NCI-H2196 (cell line): Measurements from ENCODE around the gene ADAMTSL3.

Source experiments
- DNase-seq: peaks from one replicate; lab custom pipeline; 2025; ENCODE audit not compliant: unreplicated experiment; lab: John Stamatoyannopoulos, UW

The ADAMTSL3 gene

GRCh38 chr15:83871808-83872559 lies 218.1 kb downstream of the ADAMTSL3 start:
- no peak for DNase-seq

DNA sequence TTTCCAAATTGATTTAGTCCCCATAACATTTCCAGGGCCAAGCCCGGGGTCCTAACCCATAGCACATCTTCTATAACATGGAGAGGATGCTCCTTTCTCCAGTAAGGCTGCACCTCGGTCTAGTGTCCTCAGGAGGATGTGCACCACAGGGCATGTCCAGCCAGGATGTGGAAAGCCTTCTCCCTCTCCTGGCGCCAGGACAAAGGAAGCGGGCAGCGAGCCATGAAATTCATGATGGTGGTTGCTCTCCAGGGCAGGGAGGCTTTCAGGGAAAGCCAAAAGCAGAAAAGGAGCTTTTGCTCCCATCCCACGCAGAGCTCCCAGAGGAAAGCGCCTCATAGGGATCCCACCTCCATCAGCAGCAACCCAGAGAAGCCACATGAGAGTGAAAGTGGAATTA lies 220.0 kb downstream of the ADAMTSL3 start:
- DNase-seq, result no peak

GRCh38 chr15:83880529-83880928 lies 226.6 kb downstream of the ADAMTSL3 start:
- DNase-seq, result no peak

GRCh38 chr15:83881156-83881555 lies 227.2 kb downstream of the ADAMTSL3 start:
- DNase-seq, result no peak

GRCh38 chr15:83886321-83886720 lies 232.4 kb downstream of the ADAMTSL3 start:
- no peak for DNase-seq

DNA sequence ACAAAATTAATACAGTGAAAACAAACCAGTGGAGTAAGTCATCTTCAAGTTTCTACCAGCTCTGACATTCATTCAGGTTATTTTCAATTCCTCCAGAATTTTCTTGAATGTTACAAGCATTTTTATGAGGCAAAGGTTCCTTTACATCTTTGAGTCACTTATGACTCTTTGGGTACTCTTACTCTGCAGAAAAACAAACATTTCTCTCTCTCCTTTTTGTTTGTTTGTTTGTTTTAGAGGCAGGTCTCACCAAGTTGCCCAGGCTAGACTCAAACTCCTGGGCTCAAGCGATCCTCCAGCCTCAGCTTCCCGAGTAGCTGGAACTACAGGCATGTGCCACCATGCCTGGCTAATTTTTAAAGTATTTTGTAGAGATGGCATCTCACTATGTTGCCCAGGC lies 233.5 kb downstream of the ADAMTSL3 start:
- DNase-seq, result no peak

- no peak for DNase-seq
Measured at GRCh38 chr15:83887961-83888360, 234.0 kb downstream of the ADAMTSL3 start.

DNA sequence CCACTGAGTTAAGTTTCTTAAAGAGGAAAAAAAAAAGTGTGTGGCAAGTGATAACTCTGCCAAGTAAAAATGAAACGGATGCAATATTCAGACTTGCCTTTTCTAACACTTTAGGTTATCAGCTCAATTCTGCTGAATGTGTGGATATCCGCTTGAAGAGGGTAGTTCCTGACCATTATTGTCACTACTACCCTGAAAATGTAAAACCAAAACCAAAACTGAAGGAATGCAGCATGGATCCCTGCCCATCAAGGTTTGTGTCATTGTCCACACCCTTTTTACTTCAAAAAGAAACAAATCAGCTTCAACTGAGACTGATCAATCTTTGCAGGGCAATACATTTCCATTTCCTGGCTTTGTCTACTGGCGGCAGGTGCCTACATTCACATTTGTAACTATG lies 236.1 kb downstream of the ADAMTSL3 start:
- no peak for DNase-seq

DNA sequence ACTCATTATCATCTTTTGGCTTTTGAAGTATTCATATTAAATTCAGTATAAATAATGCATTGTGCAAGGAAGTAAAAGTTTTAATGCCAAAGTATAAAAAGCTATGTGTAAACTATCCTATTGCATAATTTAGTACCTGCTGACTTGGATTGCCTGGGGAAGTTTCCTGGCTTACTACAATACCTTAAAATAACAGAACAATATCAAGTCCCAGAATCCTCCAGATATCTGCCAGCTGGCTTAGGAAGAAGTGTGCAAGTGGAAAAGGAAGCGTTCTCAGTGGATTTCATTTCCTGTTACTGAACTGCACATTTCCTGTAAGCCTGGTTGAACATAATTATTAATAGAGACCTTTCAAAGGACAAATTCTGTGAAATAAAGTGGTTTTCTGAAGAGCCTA lies 236.7 kb downstream of the ADAMTSL3 start:
- no peak for DNase-seq

GRCh38 chr15:83892498-83892897 lies 238.6 kb downstream of the ADAMTSL3 start:
- no peak for DNase-seq

- DNase-seq, result no peak
Measured at GRCh38 chr15:83893308-83893707, 239.4 kb downstream of the ADAMTSL3 start.

DNA sequence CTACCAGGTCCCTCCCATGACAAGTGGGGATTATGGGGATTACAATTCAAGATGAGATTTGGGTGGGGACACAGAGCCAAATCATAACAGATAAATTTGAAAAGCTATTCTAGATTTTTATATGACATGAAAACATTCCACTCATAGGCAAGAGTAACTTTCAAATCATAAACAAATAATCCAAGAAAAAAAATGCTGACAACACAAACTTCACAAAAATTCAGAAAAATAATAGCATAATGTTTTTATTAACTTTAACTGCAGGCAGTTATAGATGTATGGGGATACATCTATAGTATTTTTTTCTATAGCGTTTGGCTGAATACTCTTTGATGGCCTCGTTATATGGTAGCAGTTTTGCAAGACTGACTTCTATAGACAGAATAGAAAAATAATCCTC lies 243.1 kb downstream of the ADAMTSL3 start:
- no peak for DNase-seq

DNA sequence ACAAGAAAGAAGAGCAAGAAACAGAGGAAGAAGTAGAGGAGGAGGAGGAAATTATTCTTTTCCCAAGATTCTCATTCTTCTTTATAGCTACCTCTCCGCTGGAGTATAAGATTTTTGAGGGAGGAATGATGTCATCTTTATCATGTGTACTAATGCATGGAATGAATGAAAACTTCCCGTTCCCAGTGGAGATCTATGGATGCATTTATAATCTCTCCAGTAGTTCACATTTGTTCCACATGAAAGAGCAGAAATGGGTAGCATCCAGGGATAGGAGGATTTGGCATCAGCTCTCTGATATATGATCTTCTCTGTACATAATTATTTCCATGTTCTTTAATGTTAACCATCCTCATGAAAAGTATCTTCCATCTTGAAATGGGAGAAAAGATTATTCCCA lies 244.4 kb downstream of the ADAMTSL3 start:
- DNase-seq, result no peak

- DNase-seq, result no peak
Measured at GRCh38 chr15:83899670-83900069, 245.7 kb downstream of the ADAMTSL3 start.

DNA sequence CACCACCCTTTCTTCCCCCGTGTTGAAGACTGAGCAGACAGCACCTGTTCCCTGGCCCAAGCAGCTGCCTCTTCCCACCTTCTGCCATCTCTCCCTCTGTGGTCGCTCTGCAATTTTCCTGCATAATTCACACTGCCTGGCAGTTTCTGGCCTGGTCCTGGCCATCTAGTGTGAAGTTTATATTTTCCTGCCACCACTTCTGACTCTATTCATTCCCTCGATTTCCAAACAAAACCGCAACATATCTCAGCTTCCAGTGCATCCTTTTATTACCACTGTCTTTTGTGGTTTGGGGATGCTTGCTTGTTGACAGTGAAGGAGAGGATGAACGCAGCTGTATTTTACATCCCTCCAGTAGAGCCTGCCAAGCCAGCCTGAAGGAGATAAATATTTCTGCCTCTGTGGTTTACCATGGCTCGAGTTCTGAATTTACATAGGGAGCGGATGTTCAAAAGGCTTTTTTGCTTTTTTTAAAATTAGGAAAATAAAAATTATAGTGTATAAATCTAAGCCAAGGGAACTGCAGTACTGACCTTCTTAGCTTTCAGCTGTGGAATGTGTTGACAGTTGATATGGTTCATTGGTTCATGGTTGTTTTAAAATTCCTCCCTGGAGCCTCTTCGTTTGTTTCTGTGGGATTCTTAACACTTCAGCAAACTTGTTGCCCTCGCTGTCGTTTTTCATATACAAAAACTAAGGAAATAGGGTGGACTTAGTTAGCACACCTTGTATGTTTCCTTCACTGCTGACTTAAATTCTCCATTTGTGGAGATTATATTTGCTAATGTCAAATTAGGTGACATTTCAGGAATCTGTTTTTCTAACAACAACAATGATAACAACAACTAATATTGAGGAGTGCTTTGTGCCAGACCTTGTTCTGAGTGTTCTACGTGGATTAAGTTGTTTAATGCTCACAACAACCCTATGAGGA lies 250.5 kb downstream of the ADAMTSL3 start:
- no peak for DNase-seq

DNA sequence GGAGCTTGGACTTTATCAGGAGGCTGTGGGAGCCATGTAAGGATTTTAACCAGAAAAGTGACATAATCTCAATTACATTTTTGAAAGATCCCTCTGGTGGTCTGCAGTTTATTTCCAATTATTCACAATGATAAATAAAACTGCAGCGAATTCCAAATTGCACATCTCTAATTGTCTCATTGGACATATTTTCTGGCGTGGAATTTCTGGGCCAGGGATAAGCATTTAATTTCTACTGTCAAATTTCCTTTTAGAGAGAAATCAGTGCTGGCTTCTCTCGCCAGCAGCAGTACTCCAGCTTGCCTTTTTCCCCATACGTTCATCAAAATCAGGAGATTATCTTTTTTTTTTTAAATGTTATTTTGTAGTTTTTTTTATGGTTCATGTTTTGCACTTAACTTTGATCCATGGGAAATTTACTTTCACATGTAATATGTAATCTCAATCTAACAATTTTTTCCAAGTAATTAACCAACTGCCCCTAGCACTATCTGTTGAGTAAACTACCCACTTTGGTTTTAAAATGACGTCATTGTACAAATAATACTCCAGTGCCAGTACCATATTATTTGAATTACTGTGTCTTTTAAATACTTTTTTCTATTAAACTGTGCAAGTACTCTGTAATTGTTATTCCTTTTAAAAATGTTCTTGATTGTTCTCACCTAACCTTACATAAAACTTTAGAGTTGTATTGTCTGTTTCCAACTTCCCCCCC lies 251.8 kb downstream of the ADAMTSL3 start:
- no peak for DNase-seq

GRCh38 chr15:83911345-83911744 lies 257.4 kb downstream of the ADAMTSL3 start:
- DNase-seq, result no peak

DNA sequence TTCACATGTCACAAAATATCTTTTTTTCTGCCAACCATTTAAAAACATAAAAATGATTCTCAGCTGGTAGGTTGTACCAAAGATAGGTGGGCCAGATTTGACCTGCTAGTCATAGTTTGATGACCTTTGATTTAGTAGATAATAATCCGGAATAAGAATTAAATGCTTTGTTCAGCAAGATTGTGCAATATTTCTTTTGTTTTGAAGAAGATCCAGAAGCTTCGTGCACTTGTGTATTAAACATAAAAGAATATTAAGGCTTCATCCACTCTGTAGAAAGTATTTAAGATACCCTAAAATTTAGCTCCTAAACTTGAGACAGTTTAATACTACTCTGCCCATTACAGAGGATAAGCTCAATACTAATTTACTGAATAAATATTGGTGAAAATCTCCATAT lies 258.4 kb downstream of the ADAMTSL3 start:
- no peak for DNase-seq

GRCh38 chr15:83913034-83913632 lies 259.2 kb downstream of the ADAMTSL3 start:
- DNase-seq, result no peak

GRCh38 chr15:83914906-83915305 lies 261.0 kb downstream of the ADAMTSL3 start:
- no peak for DNase-seq

DNA sequence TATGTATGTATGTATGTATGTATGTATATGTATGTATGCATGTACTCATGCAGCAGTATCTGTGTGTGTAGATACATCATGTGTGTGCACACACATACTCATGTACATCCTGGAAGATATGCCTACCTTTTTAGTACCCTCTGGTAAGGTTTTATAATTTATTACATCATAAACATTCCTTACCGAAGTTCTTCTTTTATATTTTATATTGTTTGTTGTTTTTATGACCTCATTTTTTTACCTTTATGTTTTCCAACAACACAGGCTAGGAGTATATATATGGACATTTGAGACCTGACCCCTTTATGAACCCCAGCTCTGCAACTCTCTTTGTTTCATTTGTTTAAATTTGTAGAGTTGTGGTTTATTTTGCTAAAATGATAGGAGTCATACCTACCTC lies 263.5 kb downstream of the ADAMTSL3 start:
- no peak for DNase-seq
